Measurements from ENCODE around the gene NANS.

Gene NANS

GRCh38 chr9:98010445-98010844 lies 46.1 kb upstream of the NANS start:
- TF ChIP-seq ZNF70 (CRISPR knock-in tag; IDR thresholded peaks at IDR 0.05) (no peak), ESRRG (CRISPR knock-in tag; IDR thresholded peaks at IDR 0.05) (no peak), OSR1 (CRISPR knock-in tag; IDR thresholded peaks at IDR 0.05) (no peak), CSDC2 (CRISPR knock-in tag; IDR thresholded peaks at IDR 0.05) (no peak), ZC3H10 (CRISPR knock-in tag; IDR thresholded peaks at IDR 0.05) (no peak), ZNF8 (CRISPR knock-in tag; IDR thresholded peaks at IDR 0.05) (no peak), ZFP3 (CRISPR knock-in tag; IDR thresholded peaks at IDR 0.05) (no peak), TCF4 (CRISPR knock-in tag; IDR thresholded peaks at IDR 0.05; ENCODE audit: borderline replicate concordance) (no peak), BACH2 (CRISPR knock-in tag; IDR thresholded peaks at IDR 0.05; ENCODE audit: borderline replicate concordance) (no peak), CSRNP3 (CRISPR knock-in tag; IDR thresholded peaks at IDR 0.05) (no peak)
- ATAC-seq, result no peak; the same call in 2 of the 3 replicates

- TF ChIP-seq ZNF565 (CRISPR knock-in tag; conservative IDR thresholded peaks at IDR 0.05; ENCODE audit: low read depth), result no peak
- TF ChIP-seq ESRRG (CRISPR knock-in tag; IDR thresholded peaks at IDR 0.05), result no peak
- TF ChIP-seq ISL1 (CRISPR knock-in tag; IDR thresholded peaks at IDR 0.05), result no peak
- TF ChIP-seq RARB (CRISPR knock-in tag; IDR thresholded peaks at IDR 0.05), result no peak
- no peak for ATAC-seq
Observed at GRCh38 chr9:98011122-98011521, 45.4 kb upstream of the NANS start.

GRCh38 chr9:98016137-98016680 lies 40.3 kb upstream of the NANS start:
- ATAC-seq, result no peak
- TF ChIP-seq PPARA (CRISPR knock-in tag; IDR thresholded peaks at IDR 0.05; ENCODE audit: borderline replicate concordance) (no peak), POU6F1 (CRISPR knock-in tag; IDR thresholded peaks at IDR 0.05; ENCODE audit: borderline replicate concordance, low read depth) (no peak), ESRRG (CRISPR knock-in tag; IDR thresholded peaks at IDR 0.05) (no peak), ZFP30 (CRISPR knock-in tag; IDR thresholded peaks at IDR 0.05) (no peak), TOX (CRISPR knock-in tag; IDR thresholded peaks at IDR 0.05; ENCODE audit: borderline replicate concordance) (no peak), ZNF8 (CRISPR knock-in tag; IDR thresholded peaks at IDR 0.05) (no peak), PATZ1 (CRISPR knock-in tag; IDR thresholded peaks at IDR 0.05; ENCODE audit: borderline replicate concordance) (no peak), ZC3H10 (CRISPR knock-in tag; IDR thresholded peaks at IDR 0.05) (no peak)

GRCh38 chr9:98017306-98017705 lies 39.2 kb upstream of the NANS start:
- no peak for TF ChIP-seq CREB5 (CRISPR knock-in tag; IDR thresholded peaks at IDR 0.05; ENCODE audit: low read depth)
- no peak for TF ChIP-seq ZFP3 (CRISPR knock-in tag; IDR thresholded peaks at IDR 0.05)
- TF ChIP-seq BACH2 (CRISPR knock-in tag; IDR thresholded peaks at IDR 0.05; ENCODE audit: borderline replicate concordance), result no peak
- TF ChIP-seq PPARA (CRISPR knock-in tag; IDR thresholded peaks at IDR 0.05; ENCODE audit: borderline replicate concordance), result no peak
- no peak for TF ChIP-seq TOX (CRISPR knock-in tag; IDR thresholded peaks at IDR 0.05; ENCODE audit: borderline replicate concordance)
- no peak for ATAC-seq

- no peak for ATAC-seq
- TF ChIP-seq CREB5 (CRISPR knock-in tag; IDR thresholded peaks at IDR 0.05; ENCODE audit: low read depth) (no peak), ARNTL (CRISPR knock-in tag; IDR thresholded peaks at IDR 0.05; ENCODE audit: borderline replicate concordance, low read depth) (no peak), ZFP3 (CRISPR knock-in tag; IDR thresholded peaks at IDR 0.05) (no peak), ZNF70 (CRISPR knock-in tag; IDR thresholded peaks at IDR 0.05) (no peak), ZFP30 (CRISPR knock-in tag; IDR thresholded peaks at IDR 0.05) (no peak), BACH2 (CRISPR knock-in tag; IDR thresholded peaks at IDR 0.05; ENCODE audit: borderline replicate concordance) (no peak), TOX (CRISPR knock-in tag; IDR thresholded peaks at IDR 0.05; ENCODE audit: borderline replicate concordance) (no peak), ZC3H10 (CRISPR knock-in tag; IDR thresholded peaks at IDR 0.05) (no peak), CSDC2 (CRISPR knock-in tag; IDR thresholded peaks at IDR 0.05) (no peak), PPARA (CRISPR knock-in tag; IDR thresholded peaks at IDR 0.05; ENCODE audit: borderline replicate concordance) (no peak), TCF4 (CRISPR knock-in tag; IDR thresholded peaks at IDR 0.05; ENCODE audit: borderline replicate concordance) (no peak), PATZ1 (CRISPR knock-in tag; IDR thresholded peaks at IDR 0.05; ENCODE audit: borderline replicate concordance) (no peak), RARB (CRISPR knock-in tag; IDR thresholded peaks at IDR 0.05) (no peak), ESRRG (CRISPR knock-in tag; IDR thresholded peaks at IDR 0.05) (no peak), ZNF565 (CRISPR knock-in tag; conservative IDR thresholded peaks at IDR 0.05; ENCODE audit: low read depth) (no peak), ZNF8 (CRISPR knock-in tag; IDR thresholded peaks at IDR 0.05) (no peak), SNAI2 (CRISPR knock-in tag; IDR thresholded peaks at IDR 0.05) (no peak)
Observed at GRCh38 chr9:98018347-98018746, 38.2 kb upstream of the NANS start.
